ENCODE data around the gene CELA3B.
"Not testable (repeated sequence)": the region's sequence is repeated elsewhere in the genome, so short reads cannot be mapped to it uniquely, and the experiment has no call there.

CELA3B gene

GRCh38 chr1:21975296-21975695 is 1.5 kb upstream of the CELA3B start:
- not testable (repeated sequence) for DNase-seq (ENCODE audit: low read depth, low spot score)

- not testable (repeated sequence) for DNase-seq (ENCODE audit: low read depth, low spot score)
Observed at GRCh38 chr1:21978209-21978608, 1.4 kb downstream of the CELA3B start.

- DNase-seq (ENCODE audit: low read depth, low spot score) = not testable (repeated sequence)
Observed at GRCh38 chr1:21980515-21981220, 3.8 kb downstream of the CELA3B start.

- not testable (repeated sequence) for DNase-seq (ENCODE audit: low read depth, low spot score)
Observed at GRCh38 chr1:21981253-21981652, 4.4 kb downstream of the CELA3B start.

- DNase-seq (ENCODE audit: low read depth, low spot score) = not testable (repeated sequence)
Observed at GRCh38 chr1:21982122-21982521, 5.3 kb downstream of the CELA3B start.

- DNase-seq (ENCODE audit: low read depth, low spot score) = not testable (repeated sequence)
Observed at GRCh38 chr1:21983539-21983938, 6.7 kb downstream of the CELA3B start.

GRCh38 chr1:21985893-21986292 is 9.1 kb downstream of the CELA3B start:
- not testable (repeated sequence) for DNase-seq (ENCODE audit: low read depth, low spot score)

- not testable (repeated sequence) for DNase-seq (ENCODE audit: low read depth, low spot score)
Observed at GRCh38 chr1:21986386-21986785, 9.6 kb downstream of the CELA3B start.

GRCh38 chr1:21989672-21990393 is 13.0 kb downstream of the CELA3B start:
- DNase-seq (ENCODE audit: low read depth, low spot score) = not testable (repeated sequence)

GRCh38 chr1:21992186-21992585 is 15.4 kb downstream of the CELA3B start:
- not testable (repeated sequence) for DNase-seq (ENCODE audit: low read depth, low spot score)

GRCh38 chr1:21994716-21995115 is 17.9 kb downstream of the CELA3B start:
- not testable (repeated sequence) for DNase-seq (ENCODE audit: low read depth, low spot score)

- DNase-seq (ENCODE audit: low read depth, low spot score) = not testable (repeated sequence)
Observed at GRCh38 chr1:21996663-21996970, 19.8 kb downstream of the CELA3B start.

GRCh38 chr1:21997891-21998623 is 21.2 kb downstream of the CELA3B start:
- not testable (repeated sequence) for DNase-seq (ENCODE audit: low read depth, low spot score)

- DNase-seq (ENCODE audit: low read depth, low spot score) = not testable (repeated sequence)
Observed at GRCh38 chr1:21998624-21999294, 21.9 kb downstream of the CELA3B start.

GRCh38 chr1:21999645-22000044 is 22.8 kb downstream of the CELA3B start:
- not testable (repeated sequence) for DNase-seq (ENCODE audit: low read depth, low spot score)

GRCh38 chr1:22001409-22001808 is 24.6 kb downstream of the CELA3B start, which contains the start of gene CELA3A:
Gene CELA3A, plus strand, starts transcription at chr1:22001657. Its CDS starts 18 bp downstream, at chr1:22001675.
- DNase-seq (ENCODE audit: low read depth, low spot score) = no peak

GRCh38 chr1:22002461-22002860 is 25.6 kb downstream of the CELA3B start:
- DNase-seq (ENCODE audit: low read depth, low spot score) = not testable (repeated sequence)

GRCh38 chr1:22002875-22003274 is 26.1 kb downstream of the CELA3B start:
- not testable (repeated sequence) for DNase-seq (ENCODE audit: low read depth, low spot score)

- not testable (repeated sequence) for DNase-seq (ENCODE audit: low read depth, low spot score)
Observed at GRCh38 chr1:22003959-22004358, 27.1 kb downstream of the CELA3B start.

- DNase-seq (ENCODE audit: low read depth, low spot score) = not testable (repeated sequence)
Observed at GRCh38 chr1:22005261-22006149, 28.7 kb downstream of the CELA3B start.

GRCh38 chr1:22006736-22007135 is 29.9 kb downstream of the CELA3B start:
- not testable (repeated sequence) for DNase-seq (ENCODE audit: low read depth, low spot score)

Data from activated CD4-positive, CD25-positive, alpha-beta regulatory T cell treated with anti-CD3 and anti-CD28 coated beads, Interleukin-2, amount 50 U/mL, for 16 hours (primary cell).